Fibroblast of villous mesenchyme (primary cell): Measurements from ENCODE around the gene GPR156. TPM values are rescaled to one million over a fixed set of nuclear protein-coding genes. Genes with fewer than 3 reads are reported as not detected.
A peak's percentile ranks its signal among the peaks of the same experiment; 100 is the strongest.

ENCODE experiments used
- DNase-seq: peaks from one replicate; pipeline ENCODE4 v3.0.0-alpha.2; 2010; ENCODE audit warnings: low read depth
- H3K4me3 ChIP-seq: 2 replicates; pipeline ENCODE4 v1.5.1; 2011; ENCODE audit warnings: low read depth, mild to moderate bottlenecking, low read length
- CTCF ChIP-seq: IDR thresholded peaks from 2 replicates; pipeline ENCODE4 v1.5.1; 2012; ENCODE audit warnings: low read depth, mild to moderate bottlenecking, low read length; ENCODE audit not compliant: insufficient read depth
- total RNA-seq: library from RNA; depleted of rRNA; stranded (reverse); fragments of >200 nt; gene quantifications from 2 replicates; pipeline ENCODE4 v1.2.3, GENCODE V29; 2012

GPR156 gene
- total RNA-seq, 1 donor: 0.43 TPM

- TF ChIP-seq CTCF: no peak
- no peak overlapping the region for H3K4me3 ChIP-seq
- DNase-seq: no peak
Measured at GRCh38 chr3:120200493-120201235, 84.4 kb downstream of the GPR156 start.

DNA sequence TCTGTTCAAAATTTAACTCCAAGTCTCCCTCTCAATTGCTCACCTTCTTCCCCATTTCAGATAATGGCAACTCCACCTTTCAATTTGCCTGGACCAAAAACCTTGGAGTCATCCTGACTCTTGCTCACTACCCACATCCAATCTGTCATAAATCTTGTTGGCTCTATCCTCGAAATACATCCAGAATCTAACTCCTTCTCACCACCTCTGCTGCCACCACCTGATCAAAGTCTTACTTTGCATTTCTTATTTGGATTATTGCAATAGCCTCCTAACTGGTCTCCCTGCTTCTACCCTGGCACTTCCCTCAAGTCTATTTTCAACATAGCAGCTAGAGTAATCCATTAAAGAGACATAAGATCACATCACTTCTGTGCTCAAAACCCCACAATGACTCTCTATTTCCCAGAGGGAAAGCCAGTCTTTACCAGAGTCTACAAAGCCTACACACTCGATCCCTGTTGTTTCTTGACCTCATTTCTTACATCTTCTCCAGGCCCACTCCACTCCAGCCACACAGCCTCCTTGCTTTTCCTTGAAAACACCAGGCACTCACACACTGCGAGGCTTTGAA, 86.6 kb downstream of the GPR156 start:
- H3K4me3 ChIP-seq: no peak overlapping the region
- TF ChIP-seq CTCF: peak; percentile 13
- peak; percentile 37 for DNase-seq

DNA sequence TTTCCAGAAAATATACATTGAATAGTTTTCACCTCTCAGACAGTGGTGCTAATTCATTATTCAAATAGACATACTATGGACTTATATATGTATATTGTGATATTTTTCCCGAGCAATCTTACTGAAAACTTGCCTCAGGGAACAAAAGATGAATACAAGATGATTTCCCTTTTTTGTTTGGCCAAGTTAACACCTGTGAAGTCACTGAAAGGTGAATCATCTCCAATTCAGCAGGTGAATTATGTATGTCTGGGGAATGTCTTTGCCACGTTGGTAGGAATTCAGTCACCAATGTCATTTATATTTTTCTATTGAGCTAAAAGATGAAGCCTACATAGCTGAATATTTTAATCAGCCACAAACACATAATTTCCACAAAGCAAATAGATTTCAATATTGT, 88.2 kb downstream of the GPR156 start:
- DNase-seq: no peak
- TF ChIP-seq CTCF: no peak
- H3K4me3 ChIP-seq: no peak overlapping the region

DNA sequence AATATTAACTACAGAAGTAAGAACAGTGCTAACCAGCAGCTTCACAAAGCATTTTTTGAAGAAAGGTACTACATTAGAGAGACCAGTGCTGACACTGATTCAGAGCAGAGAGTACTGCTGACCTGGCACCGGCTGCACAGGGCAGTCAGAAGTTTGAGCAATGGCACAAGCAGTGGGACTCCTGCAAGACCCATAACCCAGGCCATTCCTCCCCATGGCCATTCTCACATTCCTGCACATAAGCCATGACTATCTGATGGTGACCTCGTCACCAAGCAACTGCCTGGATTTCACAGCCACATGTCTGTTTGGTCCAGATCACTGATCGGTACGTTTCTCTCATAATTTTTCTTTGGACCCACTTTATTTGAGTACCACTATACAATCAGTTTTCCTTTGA, 88.7 kb downstream of the GPR156 start:
- TF ChIP-seq CTCF: no peak
- DNase-seq: no peak
- no peak overlapping the region for H3K4me3 ChIP-seq

DNA sequence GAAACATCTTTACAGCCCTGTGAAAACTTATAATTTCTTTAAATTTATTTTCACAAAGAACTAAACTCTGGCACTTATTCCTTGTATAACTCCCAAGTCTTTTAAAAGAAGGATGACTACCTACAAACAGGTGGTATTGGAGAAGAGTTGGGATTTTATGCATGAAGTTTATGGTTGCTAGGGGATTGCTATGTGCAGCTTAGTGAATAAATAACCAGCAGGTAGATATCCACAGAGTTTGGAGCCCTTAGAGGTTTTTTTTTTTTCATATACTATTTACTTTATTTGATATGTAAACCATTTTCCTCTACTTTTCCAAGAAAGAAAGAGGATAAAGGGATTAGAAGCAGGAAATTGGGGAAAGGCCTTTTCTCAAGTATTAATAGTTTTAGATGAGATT, 91.5 kb downstream of the GPR156 start:
- no peak overlapping the region for H3K4me3 ChIP-seq
- no peak for DNase-seq
- TF ChIP-seq CTCF: no peak

DNA sequence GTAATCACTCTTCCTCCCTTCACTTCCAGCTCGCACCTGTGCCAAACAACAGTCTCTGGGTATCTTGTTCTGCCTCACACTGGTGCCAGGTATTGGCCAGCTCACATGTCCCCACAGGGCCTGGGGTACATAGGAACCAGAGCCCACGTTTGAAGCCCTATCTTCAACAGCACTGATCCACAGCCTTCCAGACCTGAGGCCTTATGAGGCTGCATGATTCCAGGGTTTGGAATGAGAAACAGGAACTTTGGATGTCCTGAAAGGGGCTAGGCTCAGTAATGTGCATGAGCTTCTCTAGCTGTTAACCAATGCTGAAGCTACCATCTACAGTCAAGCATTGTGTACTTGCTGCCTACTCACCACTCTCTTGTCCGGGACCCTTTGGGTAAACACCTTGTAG, 92.4 kb downstream of the GPR156 start:
- no peak for DNase-seq
- TF ChIP-seq CTCF: no peak
- H3K4me3 ChIP-seq: no peak overlapping the region

- DNase-seq: no peak
- no peak overlapping the region for H3K4me3 ChIP-seq
- no peak for TF ChIP-seq CTCF
Measured at GRCh38 chr3:120192159-120192558, 92.9 kb downstream of the GPR156 start.
